MM.1S (cell line): ENCODE data around the gene INPP5J.

ENCODE experiments used
- EZH2phosphoT487 ChIP-seq: fragments of 300-600 bp; sonication (generic); IDR thresholded peaks from 2 replicates; pipeline ENCODE4 v1.6.1; 2018; ENCODE audit warnings: antibody characterized with exemption, low read length
- TF ChIP-seq, protein P1 (sequence below): fragments of 300-600 bp; sonication (generic); IDR thresholded peaks from 2 replicates; pipeline ENCODE4 v1.5.1; 2016; ENCODE audit warnings: antibody characterized with exemption, low read length, mixed read lengths

DNA sequence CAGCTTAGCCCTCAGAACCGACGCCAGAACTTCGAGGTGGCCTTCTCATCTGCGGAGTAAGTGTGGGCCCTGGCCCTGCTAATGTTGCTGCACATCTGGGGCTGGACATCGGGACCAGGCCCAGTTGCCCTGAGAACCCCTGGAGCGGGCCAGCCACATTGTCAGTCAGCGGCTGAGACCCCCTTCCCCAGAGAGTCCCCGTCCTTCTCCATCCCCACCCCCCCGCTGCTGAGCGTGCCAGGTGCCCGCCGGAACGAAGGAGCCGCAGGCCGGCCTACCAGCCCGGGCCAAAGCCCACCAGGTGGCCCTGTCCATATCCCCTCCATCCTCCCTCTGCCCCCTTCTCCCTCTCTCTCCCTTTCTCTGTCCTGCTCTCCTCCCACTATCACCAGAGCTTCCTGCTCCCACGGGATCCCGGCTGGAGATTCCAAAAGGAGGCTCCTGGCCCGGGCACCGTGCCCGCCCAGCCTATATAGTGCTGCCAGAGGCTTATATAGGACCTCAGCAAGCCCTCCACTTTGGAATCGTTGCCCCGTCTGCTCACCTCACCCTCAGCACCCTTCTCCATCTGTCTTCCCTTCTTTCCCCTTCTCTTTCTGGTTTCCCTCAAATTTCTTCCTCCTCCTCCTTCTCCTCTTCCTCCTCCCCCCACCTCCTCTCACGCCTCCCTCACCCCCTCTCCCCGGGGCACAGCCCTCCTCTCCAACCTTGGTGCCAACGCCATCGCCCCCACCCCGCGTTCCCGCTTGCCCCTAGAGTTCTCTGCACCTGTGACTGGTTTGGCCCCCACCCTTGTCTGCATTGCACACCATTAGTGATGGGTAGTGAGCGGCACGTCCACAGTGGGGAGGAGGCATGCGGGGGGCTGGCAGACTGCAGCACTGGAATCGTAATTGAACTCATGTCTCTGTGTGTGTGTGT, 22.7 kb upstream of the INPP5J start:
- TF ChIP-seq, protein P1, sequence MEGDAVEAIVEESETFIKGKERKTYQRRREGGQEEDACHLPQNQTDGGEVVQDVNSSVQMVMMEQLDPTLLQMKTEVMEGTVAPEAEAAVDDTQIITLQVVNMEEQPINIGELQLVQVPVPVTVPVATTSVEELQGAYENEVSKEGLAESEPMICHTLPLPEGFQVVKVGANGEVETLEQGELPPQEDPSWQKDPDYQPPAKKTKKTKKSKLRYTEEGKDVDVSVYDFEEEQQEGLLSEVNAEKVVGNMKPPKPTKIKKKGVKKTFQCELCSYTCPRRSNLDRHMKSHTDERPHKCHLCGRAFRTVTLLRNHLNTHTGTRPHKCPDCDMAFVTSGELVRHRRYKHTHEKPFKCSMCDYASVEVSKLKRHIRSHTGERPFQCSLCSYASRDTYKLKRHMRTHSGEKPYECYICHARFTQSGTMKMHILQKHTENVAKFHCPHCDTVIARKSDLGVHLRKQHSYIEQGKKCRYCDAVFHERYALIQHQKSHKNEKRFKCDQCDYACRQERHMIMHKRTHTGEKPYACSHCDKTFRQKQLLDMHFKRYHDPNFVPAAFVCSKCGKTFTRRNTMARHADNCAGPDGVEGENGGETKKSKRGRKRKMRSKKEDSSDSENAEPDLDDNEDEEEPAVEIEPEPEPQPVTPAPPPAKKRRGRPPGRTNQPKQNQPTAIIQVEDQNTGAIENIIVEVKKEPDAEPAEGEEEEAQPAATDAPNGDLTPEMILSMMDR, result no peak
- no peak for TF ChIP-seq EZH2phosphoT487
